T-helper 1 cell treated with Interleukin-12 subunit alpha and Interleukin-12 subunit beta and Interleukin-4 antibody, amounts not matched to agents 30 μg/mL and 1 μg/mL, for 36 hours (primary cell): ENCODE data around the gene RTN4.

Source experiments
- H3K27ac Mint-ChIP-seq: one replicate; pipeline ENCODE4 v1.8.0; 2021; ENCODE audit warnings: mild to moderate bottlenecking, mixed read lengths
- H3K27me3 Mint-ChIP-seq: one replicate; pipeline ENCODE4 v1.8.0; 2021; ENCODE audit warnings: low read depth, mixed read lengths
- H3K36me3 Mint-ChIP-seq: one replicate; pipeline ENCODE4 v1.8.0; 2021; ENCODE audit warnings: low read depth, mixed read lengths
- H3K4me1 Mint-ChIP-seq: one replicate; pipeline ENCODE4 v1.8.0; 2021; ENCODE audit warnings: low read depth, mixed read lengths
- H3K4me3 Mint-ChIP-seq: one replicate; pipeline ENCODE4 v1.8.0; 2021; ENCODE audit warnings: mild to moderate bottlenecking, moderate library complexity, mixed read lengths
- H3K9me3 Mint-ChIP-seq: one replicate; pipeline ENCODE4 v1.8.0; 2021; ENCODE audit warnings: mixed read lengths

Gene RTN4

GRCh38 chr2:54955358-54956110 is 94.7 kb downstream of the RTN4 start:
- no peaks in the 10 kb centered on the region for H3K36me3 Mint-ChIP-seq
- no peak overlapping the region for H3K27ac Mint-ChIP-seq
- no peaks in the 10 kb centered on the region for H3K9me3 Mint-ChIP-seq
- H3K4me3 Mint-ChIP-seq: no peak overlapping the region
- peaks cover 5% of the 10 kb centered on the region for H3K4me1 Mint-ChIP-seq
- H3K27me3 Mint-ChIP-seq: no peaks in the 10 kb centered on the region

DNA sequence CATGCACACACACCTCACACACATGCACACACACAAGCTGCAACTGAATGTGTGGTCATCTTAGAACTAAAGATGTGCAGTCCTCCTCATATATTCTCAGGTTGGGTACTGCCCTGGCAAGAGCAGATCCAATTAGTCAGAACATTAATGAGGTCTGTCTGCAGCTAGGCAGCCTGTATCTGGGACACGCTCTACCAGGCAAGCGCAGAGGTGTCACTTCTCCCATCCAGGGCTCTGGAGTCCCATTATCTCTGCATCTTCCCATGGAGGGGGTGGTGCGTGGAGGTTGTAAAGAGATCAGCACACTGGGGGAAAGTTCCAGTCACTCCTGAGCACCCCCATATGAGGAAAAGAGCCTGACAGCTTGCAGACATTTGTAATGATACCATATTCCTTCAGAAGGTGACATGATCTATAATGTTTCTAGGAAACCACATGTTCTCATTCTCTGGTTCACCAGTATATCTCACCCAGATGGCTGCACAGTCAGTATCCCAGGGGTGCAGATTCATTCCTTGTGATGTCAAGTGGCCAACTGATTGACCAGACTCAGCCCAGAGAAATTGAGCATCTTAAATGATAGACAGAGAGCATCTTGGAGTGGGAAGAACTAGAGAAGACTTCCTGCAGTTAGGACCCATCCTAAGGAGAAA is 95.4 kb downstream of the RTN4 start:
- Mint-ChIP-seq H3K27me3 (no peaks in the 10 kb centered on the region), H3K4me1 (peaks cover 5% of the 10 kb centered on the region), H3K36me3 (no peaks in the 10 kb centered on the region), H3K27ac (no peak overlapping the region), H3K4me3 (no peak overlapping the region), H3K9me3 (no peaks in the 10 kb centered on the region)

DNA sequence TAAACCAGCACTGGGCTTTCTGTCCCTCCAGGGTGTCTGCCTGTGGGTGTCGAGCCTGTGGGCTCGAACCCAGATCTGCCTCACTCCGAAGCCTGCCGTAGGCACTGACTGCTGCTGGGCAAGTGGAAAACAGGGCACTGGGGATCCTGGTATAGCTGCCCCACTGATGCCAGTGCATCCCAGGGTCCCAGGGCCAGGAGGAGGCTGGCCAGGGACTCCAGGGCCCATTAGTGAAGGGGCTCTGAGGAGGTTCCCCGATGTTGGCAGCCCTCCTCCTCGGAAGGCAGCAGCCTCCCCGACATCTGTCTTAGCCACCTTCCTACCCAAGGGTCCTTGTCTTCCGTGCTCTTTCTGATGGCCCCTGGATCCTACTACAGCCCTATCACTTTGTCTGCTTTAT is 96.1 kb downstream of the RTN4 start:
- Mint-ChIP-seq H3K36me3 (no peaks in the 10 kb centered on the region), H3K9me3 (no peaks in the 10 kb centered on the region), H3K4me1 (peaks cover 5% of the 10 kb centered on the region), H3K4me3 (no peak overlapping the region), H3K27me3 (no peaks in the 10 kb centered on the region), H3K27ac (no peak overlapping the region)

DNA sequence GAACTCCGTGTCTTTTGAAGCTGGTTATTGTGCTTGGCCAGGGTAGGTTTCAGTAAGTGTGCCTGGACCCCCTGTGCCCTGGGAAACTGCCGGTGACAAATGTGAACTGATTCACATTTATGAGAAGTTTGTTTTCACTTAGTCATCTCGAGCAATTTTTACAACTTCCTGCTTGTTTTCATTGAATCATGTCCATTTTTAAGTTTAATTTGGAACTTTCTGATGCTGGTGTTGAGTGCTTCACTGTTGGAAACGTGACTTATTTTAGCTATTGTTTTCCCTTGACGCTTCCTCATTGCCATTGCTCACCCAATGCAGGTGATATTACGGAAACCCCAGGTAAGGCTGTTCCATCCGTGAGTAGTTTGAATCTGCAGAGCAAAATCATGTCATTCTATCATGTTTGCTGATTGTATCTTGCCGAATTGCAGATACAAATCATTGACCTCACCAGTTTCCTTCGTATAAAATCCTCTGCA is 97.2 kb downstream of the RTN4 start:
- no peak overlapping the region for H3K27ac Mint-ChIP-seq
- H3K4me3 Mint-ChIP-seq: no peak overlapping the region
- no peaks in the 10 kb centered on the region for H3K36me3 Mint-ChIP-seq
- H3K4me1 Mint-ChIP-seq: peaks cover 5% of the 10 kb centered on the region
- H3K27me3 Mint-ChIP-seq: no peaks in the 10 kb centered on the region
- no peaks in the 10 kb centered on the region for H3K9me3 Mint-ChIP-seq

DNA sequence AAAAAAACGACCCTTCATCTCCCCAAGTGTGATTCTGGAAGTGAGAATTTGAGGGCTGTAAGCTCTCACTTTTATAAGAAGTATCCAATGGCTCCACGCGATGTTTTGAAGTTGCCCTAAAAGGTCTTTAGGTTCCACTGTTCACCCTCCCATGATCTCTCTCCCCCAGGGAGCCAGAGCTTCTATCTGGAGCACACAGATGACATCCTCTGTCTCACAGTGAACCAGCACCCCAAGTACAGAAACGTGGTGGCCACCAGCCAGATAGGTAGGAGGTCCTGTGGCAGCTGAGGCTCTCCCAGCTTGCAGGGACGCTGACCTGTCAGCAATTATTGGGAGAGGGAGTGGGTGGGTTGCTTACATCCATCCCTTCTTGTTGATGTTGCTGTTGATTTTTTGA is 97.8 kb downstream of the RTN4 start:
- Mint-ChIP-seq H3K4me3 (no peak overlapping the region), H3K9me3 (no peaks in the 10 kb centered on the region), H3K4me1 (peaks cover 5% of the 10 kb centered on the region), H3K27me3 (no peaks in the 10 kb centered on the region), H3K36me3 (no peaks in the 10 kb centered on the region), H3K27ac (no peak overlapping the region)

- Mint-ChIP-seq H3K27me3 (no peaks in the 10 kb centered on the region), H3K27ac (no peak overlapping the region), H3K4me1 (peaks cover 4% of the 10 kb centered on the region), H3K4me3 (no peak overlapping the region), H3K36me3 (no peaks in the 10 kb centered on the region), H3K9me3 (no peaks in the 10 kb centered on the region)
These were observed 99.4 kb downstream of the RTN4 start for GRCh38 chr2:54950811-54951210.

GRCh38 chr2:54949431-54949830 is 100.8 kb downstream of the RTN4 start:
- H3K27me3 Mint-ChIP-seq: no peaks in the 10 kb centered on the region
- H3K4me1 Mint-ChIP-seq: peaks cover 5% of the 10 kb centered on the region
- peaks cover 4% of the 10 kb centered on the region for H3K9me3 Mint-ChIP-seq
- H3K36me3 Mint-ChIP-seq: peaks cover 1% of the 10 kb centered on the region
- H3K27ac Mint-ChIP-seq: no peak overlapping the region
- H3K4me3 Mint-ChIP-seq: no peak overlapping the region

- Mint-ChIP-seq H3K4me3 (no peak overlapping the region), H3K36me3 (peaks cover 1% of the 10 kb centered on the region), H3K27me3 (no peaks in the 10 kb centered on the region), H3K4me1 (peaks cover 5% of the 10 kb centered on the region), H3K27ac (no peak overlapping the region), H3K9me3 (peaks cover 4% of the 10 kb centered on the region)
These were observed 102.1 kb downstream of the RTN4 start for GRCh38 chr2:54948120-54948519.

- Mint-ChIP-seq H3K4me1 (peaks cover 5% of the 10 kb centered on the region), H3K9me3 (peaks cover 4% of the 10 kb centered on the region), H3K27ac (no peak overlapping the region), H3K36me3 (peaks cover 1% of the 10 kb centered on the region), H3K27me3 (no peaks in the 10 kb centered on the region), H3K4me3 (no peak overlapping the region)
These were observed 102.6 kb downstream of the RTN4 start for GRCh38 chr2:54947646-54948045.

DNA sequence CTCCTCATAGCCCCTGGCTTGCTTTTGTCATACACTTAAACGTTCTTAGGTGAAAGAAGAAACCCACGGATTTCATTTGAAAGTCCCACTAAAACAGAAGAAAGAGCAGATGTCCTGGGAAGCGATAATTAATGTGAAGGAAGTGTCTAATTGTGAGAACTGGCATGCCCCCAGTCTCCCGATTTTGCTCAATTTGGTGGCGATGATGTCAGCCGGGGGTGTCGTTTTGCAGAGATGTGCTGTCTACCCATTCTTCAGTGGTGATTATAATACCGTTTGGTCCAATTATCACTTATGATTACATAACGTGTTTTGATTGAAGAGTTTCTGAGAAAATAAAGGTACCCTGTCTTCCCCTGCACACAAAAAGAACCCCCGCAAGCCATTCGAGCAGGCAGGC is 103.1 kb downstream of the RTN4 start:
- Mint-ChIP-seq H3K4me3 (no peak overlapping the region), H3K36me3 (peaks cover 1% of the 10 kb centered on the region), H3K9me3 (peaks cover 4% of the 10 kb centered on the region), H3K27me3 (no peaks in the 10 kb centered on the region), H3K4me1 (peaks cover 2% of the 10 kb centered on the region), H3K27ac (no peak overlapping the region)

- H3K4me3 Mint-ChIP-seq: no peak overlapping the region
- peaks cover 1% of the 10 kb centered on the region for H3K36me3 Mint-ChIP-seq
- peaks cover 2% of the 10 kb centered on the region for H3K4me1 Mint-ChIP-seq
- peaks cover 4% of the 10 kb centered on the region for H3K9me3 Mint-ChIP-seq
- H3K27me3 Mint-ChIP-seq: no peaks in the 10 kb centered on the region
- H3K27ac Mint-ChIP-seq: no peak overlapping the region
These were observed 103.9 kb downstream of the RTN4 start for GRCh38 chr2:54946220-54946805.

DNA sequence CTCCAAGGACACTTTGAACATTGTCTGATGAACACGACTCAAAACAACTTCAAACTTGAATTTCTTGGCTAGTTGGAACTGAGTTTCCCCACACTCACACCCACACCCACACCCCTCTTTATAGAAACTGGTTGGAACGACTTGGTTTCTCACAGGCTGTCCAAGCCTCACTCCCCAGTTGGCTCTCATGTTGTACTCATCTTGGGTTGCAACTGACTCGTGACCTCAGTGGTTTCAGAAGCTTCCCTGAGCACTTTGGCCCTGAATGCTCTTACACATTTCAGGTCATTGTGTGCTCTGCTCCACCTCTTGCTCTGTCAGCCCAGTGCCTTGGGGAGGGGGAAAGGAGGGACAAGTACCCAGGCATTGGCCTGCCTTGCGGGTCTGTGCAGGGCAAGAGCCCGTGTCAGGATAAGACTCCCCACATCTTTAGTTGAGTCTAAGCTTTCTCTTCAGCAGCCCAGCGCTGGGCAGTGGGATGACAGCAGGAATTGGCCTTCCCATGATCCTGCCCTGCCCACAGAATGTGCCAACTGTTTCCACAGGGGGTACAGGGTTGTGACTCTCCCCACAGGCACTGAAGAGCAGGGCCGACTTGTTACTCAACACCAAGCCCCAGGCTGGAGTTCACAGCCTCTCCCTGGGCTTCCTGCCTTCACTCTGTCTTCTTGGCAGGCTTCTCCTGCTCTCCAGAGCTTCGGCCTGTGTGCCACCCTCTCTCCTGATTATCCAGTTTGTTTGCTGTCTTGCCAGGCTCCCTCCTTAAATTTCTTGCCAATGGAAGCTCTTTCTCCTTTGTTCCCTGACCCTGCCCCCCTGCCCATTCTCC is 104.6 kb downstream of the RTN4 start:
- Mint-ChIP-seq H3K4me3 (no peak overlapping the region), H3K9me3 (peaks cover 4% of the 10 kb centered on the region), H3K27me3 (no peaks in the 10 kb centered on the region), H3K27ac (peak overlapping the region; percentile 78), H3K4me1 (peaks cover 2% of the 10 kb centered on the region), H3K36me3 (peaks cover 1% of the 10 kb centered on the region)

- H3K4me3 Mint-ChIP-seq: no peak overlapping the region
- H3K9me3 Mint-ChIP-seq: peaks cover 4% of the 10 kb centered on the region
- peaks cover 1% of the 10 kb centered on the region for H3K36me3 Mint-ChIP-seq
- H3K4me1 Mint-ChIP-seq: peaks cover 2% of the 10 kb centered on the region
- H3K27ac Mint-ChIP-seq: no peak overlapping the region
- H3K27me3 Mint-ChIP-seq: no peaks in the 10 kb centered on the region
These were observed 105.4 kb downstream of the RTN4 start for GRCh38 chr2:54944724-54945326.

GRCh38 chr2:54942373-54942772 is 107.9 kb downstream of the RTN4 start:
- H3K27me3 Mint-ChIP-seq: no peaks in the 10 kb centered on the region

More at GRCh38 chr2:54942373-54942772, 107.9 kb downstream of the RTN4 start:
- Mint-ChIP-seq H3K9me3 (peaks cover 17% of the 10 kb centered on the region), H3K4me1 (peaks cover 2% of the 10 kb centered on the region), H3K27ac (no peak overlapping the region), H3K36me3 (peaks cover 1% of the 10 kb centered on the region), H3K4me3 (no peak overlapping the region)
